ENCODE data around the gene SMAP2. TPM values are rescaled to one million over a fixed set of nuclear protein-coding genes. Genes with fewer than 3 reads are reported as not detected.

SMAP2 gene
- polyA plus RNA-seq, 1 donor (not counting 4 experiments of a cell fraction or from before 2014, with no cell fraction given), result 13.2 TPM

GRCh38 chr1:40435471-40435870 lies 61.9 kb downstream of the SMAP2 start:
- dilution Hi-C loops (cut with MboI; ENCODE audit: extremely low pct_ligation_motif_present, low sequenced_read_pairs), result no loop called here
- H3K4me2 ChIP-seq (ENCODE audit: control insufficient read depth, extremely low read depth, insufficient read depth, low read depth, low read length), result no peak overlapping the region
- H3K36me3 ChIP-seq (ENCODE audit: control insufficient read depth in 2 of 2, extremely low read depth in 1 of 2, insufficient read depth in 2 of 2, low read length in 2 of 2), result no peaks in the 10 kb centered on the region
- no peaks in the 10 kb centered on the region for H3K9me1 ChIP-seq (ENCODE audit: control insufficient read depth, extremely low read depth, insufficient read depth, low read length)
- no peaks in the 10 kb centered on the region for H3K9me3 ChIP-seq (ENCODE audit: control insufficient read depth, low read depth, low read length)
- H2AFZ ChIP-seq (ENCODE audit: control insufficient read depth, low read length), result no peak overlapping the region
- H3K9ac ChIP-seq (ENCODE audit: control insufficient read depth, extremely low read depth, insufficient read depth, low read length), result no peak overlapping the region
- DNase-seq (ENCODE audit: low read depth, low spot score) (no peak), FAIRE-seq (no peak)
- TF ChIP-seq EZH2 (IDR thresholded peaks at IDR 0.05; ENCODE audit: low read length) (no peak), CTCF (optimal IDR thresholded peaks at IDR 0.05 in 1 of 3, IDR thresholded peaks at IDR 0.05 in 1 of 3, conservative IDR thresholded peaks at IDR 0.05 in 1 of 3; ENCODE audit: extremely low read depth in 1 of 3, insufficient read depth in 2 of 3, low read length in 3 of 3) (no peak)
- H3K27ac ChIP-seq (ENCODE audit: control insufficient read depth, insufficient read depth, low read length), result no peak overlapping the region
- no peaks in the 10 kb centered on the region for H4K20me1 ChIP-seq (ENCODE audit: control insufficient read depth, extremely low read depth, insufficient read depth, low read length)
- no peaks in the 10 kb centered on the region for H3K79me2 ChIP-seq (ENCODE audit: control insufficient read depth, insufficient read depth, low read length)
- H3K4me3 ChIP-seq (ENCODE audit: control insufficient read depth in 2 of 3, extremely low read depth in 1 of 3, insufficient read depth in 2 of 3, low read depth in 1 of 3, low read length in 3 of 3), result no peak overlapping the region
- H3K4me1 ChIP-seq (ENCODE audit: control insufficient read depth, extremely low read depth, insufficient read depth, low read length), result no peaks in the 10 kb centered on the region
- H3K27me3 ChIP-seq (ENCODE audit: control insufficient read depth, extremely low read depth, insufficient read depth, low read length), result no peaks in the 10 kb centered on the region

- FAIRE-seq, result no peak
- dilution Hi-C loops (cut with MboI; ENCODE audit: extremely low pct_ligation_motif_present, low sequenced_read_pairs), result no loop called here
These were observed 62.3 kb downstream of the SMAP2 start for GRCh38 chr1:40435876-40436275.

More at GRCh38 chr1:40435876-40436275, 62.3 kb downstream of the SMAP2 start:
- Histone ChIP-seq H3K9ac (ENCODE audit: control insufficient read depth, extremely low read depth, insufficient read depth, low read length) (no peak overlapping the region), H3K4me1 (ENCODE audit: control insufficient read depth, extremely low read depth, insufficient read depth, low read length) (no peaks in the 10 kb centered on the region), H2AFZ (ENCODE audit: control insufficient read depth, low read length) (no peak overlapping the region), H3K79me2 (ENCODE audit: control insufficient read depth, insufficient read depth, low read length) (no peaks in the 10 kb centered on the region), H4K20me1 (ENCODE audit: control insufficient read depth, extremely low read depth, insufficient read depth, low read length) (no peaks in the 10 kb centered on the region), H3K27ac (ENCODE audit: control insufficient read depth, insufficient read depth, low read length) (no peak overlapping the region), H3K9me1 (ENCODE audit: control insufficient read depth, extremely low read depth, insufficient read depth, low read length) (no peaks in the 10 kb centered on the region), H3K4me2 (ENCODE audit: control insufficient read depth, extremely low read depth, insufficient read depth, low read depth, low read length) (no peak overlapping the region), H3K4me3 (ENCODE audit: control insufficient read depth in 2 of 3, extremely low read depth in 1 of 3, insufficient read depth in 2 of 3, low read depth in 1 of 3, low read length in 3 of 3) (no peak overlapping the region), H3K9me3 (ENCODE audit: control insufficient read depth, low read depth, low read length) (no peaks in the 10 kb centered on the region), H3K36me3 (ENCODE audit: control insufficient read depth in 2 of 2, extremely low read depth in 1 of 2, insufficient read depth in 2 of 2, low read length in 2 of 2) (no peaks in the 10 kb centered on the region), H3K27me3 (ENCODE audit: control insufficient read depth, extremely low read depth, insufficient read depth, low read length) (no peaks in the 10 kb centered on the region)
- DNase-seq (ENCODE audit: low read depth, low spot score), result no peak
- no peak for TF ChIP-seq CTCF (optimal IDR thresholded peaks at IDR 0.05 in 1 of 3, IDR thresholded peaks at IDR 0.05 in 1 of 3, conservative IDR thresholded peaks at IDR 0.05 in 1 of 3; ENCODE audit: extremely low read depth in 1 of 3, insufficient read depth in 2 of 3, low read length in 3 of 3)
- no peak for TF ChIP-seq EZH2 (IDR thresholded peaks at IDR 0.05; ENCODE audit: low read length)

Measured in keratinocyte (primary cell).